Astrocyte (in vitro differentiated cells and primary cell): ENCODE data around the gene CRNKL1.

Experiments
- CTCF ChIP-seq: IDR thresholded peaks from 2 replicates; pipeline ENCODE4 v1.5.1; 2011; ENCODE audit warnings: low read depth, mild to moderate bottlenecking, inconsistent platforms, low read length, moderate library complexity; ENCODE audit not compliant: insufficient read depth
- EZH2 ChIP-seq: IDR thresholded peaks from 2 replicates; pipeline ENCODE4 v1.6.1; 2012; ENCODE audit warnings: mild to moderate bottlenecking, low read length, inconsistent platforms; ENCODE audit not compliant: insufficient read depth

GRCh38 chr20:20060234-20060998 lies 8.2 kb upstream of the CRNKL1 start:
- TF ChIP-seq CTCF, result no peak
- no peak for TF ChIP-seq EZH2
